ENCODE results near the gene MRPS10.

- TF ChIP-seq, protein P1, sequence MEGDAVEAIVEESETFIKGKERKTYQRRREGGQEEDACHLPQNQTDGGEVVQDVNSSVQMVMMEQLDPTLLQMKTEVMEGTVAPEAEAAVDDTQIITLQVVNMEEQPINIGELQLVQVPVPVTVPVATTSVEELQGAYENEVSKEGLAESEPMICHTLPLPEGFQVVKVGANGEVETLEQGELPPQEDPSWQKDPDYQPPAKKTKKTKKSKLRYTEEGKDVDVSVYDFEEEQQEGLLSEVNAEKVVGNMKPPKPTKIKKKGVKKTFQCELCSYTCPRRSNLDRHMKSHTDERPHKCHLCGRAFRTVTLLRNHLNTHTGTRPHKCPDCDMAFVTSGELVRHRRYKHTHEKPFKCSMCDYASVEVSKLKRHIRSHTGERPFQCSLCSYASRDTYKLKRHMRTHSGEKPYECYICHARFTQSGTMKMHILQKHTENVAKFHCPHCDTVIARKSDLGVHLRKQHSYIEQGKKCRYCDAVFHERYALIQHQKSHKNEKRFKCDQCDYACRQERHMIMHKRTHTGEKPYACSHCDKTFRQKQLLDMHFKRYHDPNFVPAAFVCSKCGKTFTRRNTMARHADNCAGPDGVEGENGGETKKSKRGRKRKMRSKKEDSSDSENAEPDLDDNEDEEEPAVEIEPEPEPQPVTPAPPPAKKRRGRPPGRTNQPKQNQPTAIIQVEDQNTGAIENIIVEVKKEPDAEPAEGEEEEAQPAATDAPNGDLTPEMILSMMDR (IDR thresholded peaks at IDR 0.05) = no peak
- TF ChIP-seq EZH2 (IDR thresholded peaks at IDR 0.05; ENCODE audit: borderline replicate concordance, insufficient read depth, low read depth, low read length, poor library complexity, severe bottlenecking) = no peak
Measured at GRCh38 chr6:42173101-42173500, 44.6 kb downstream of the MRPS10 start, which contains the start of gene GUCA1A.
